RKO (cell line): ENCODE measurements around the gene HECW1.
"Not testable (repeated sequence)": the region's sequence is repeated elsewhere in the genome, so short reads cannot be mapped to it uniquely, and the experiment has no call there.

Experiments used
- DNase-seq: peaks from one replicate; pipeline ENCODE4 v3.0.0-alpha.2; 2016; ENCODE audit warnings: low spot score

The HECW1 gene

GRCh38 chr7:43467846-43468245 lies 355.4 kb downstream of the HECW1 start:
- DNase-seq = no peak

GRCh38 chr7:43469051-43469450 lies 356.6 kb downstream of the HECW1 start:
- no peak for DNase-seq

- no peak for DNase-seq
These were observed 357.7 kb downstream of the HECW1 start for GRCh38 chr7:43470110-43470509.

GRCh38 chr7:43475983-43476382 lies 363.5 kb downstream of the HECW1 start:
- DNase-seq = no peak

GRCh38 chr7:43476896-43477295 lies 364.4 kb downstream of the HECW1 start:
- no peak for DNase-seq

- peak; percentile 41 for DNase-seq
These were observed 366.6 kb downstream of the HECW1 start for GRCh38 chr7:43479042-43479441.

- no peak for DNase-seq
These were observed 367.1 kb downstream of the HECW1 start for GRCh38 chr7:43479543-43479942.

GRCh38 chr7:43480581-43480980 lies 368.1 kb downstream of the HECW1 start:
- no peak for DNase-seq

- no peak for DNase-seq
These were observed 369.6 kb downstream of the HECW1 start for GRCh38 chr7:43481902-43482678.

- no peak for DNase-seq
These were observed 370.3 kb downstream of the HECW1 start for GRCh38 chr7:43482679-43483252.

GRCh38 chr7:43484678-43485395 lies 372.4 kb downstream of the HECW1 start:
- no peak for DNase-seq

GRCh38 chr7:43485580-43485979 lies 373.1 kb downstream of the HECW1 start:
- DNase-seq = peak; percentile 13

- not testable (repeated sequence) for DNase-seq
These were observed 373.6 kb downstream of the HECW1 start for GRCh38 chr7:43486008-43486407.

GRCh38 chr7:43486634-43487033 lies 374.2 kb downstream of the HECW1 start:
- no peak for DNase-seq

GRCh38 chr7:43487731-43488073 lies 375.3 kb downstream of the HECW1 start:
- DNase-seq = no peak

- no peak for DNase-seq
These were observed 376.8 kb downstream of the HECW1 start for GRCh38 chr7:43489257-43489656.

GRCh38 chr7:43490016-43490415 lies 377.6 kb downstream of the HECW1 start:
- no peak for DNase-seq

GRCh38 chr7:43491123-43491522 lies 378.7 kb downstream of the HECW1 start:
- no peak for DNase-seq

GRCh38 chr7:43491984-43492383 lies 379.5 kb downstream of the HECW1 start:
- peak; percentile 47 for DNase-seq

GRCh38 chr7:43492896-43493295 lies 380.4 kb downstream of the HECW1 start:
- no peak for DNase-seq

GRCh38 chr7:43495572-43495971 lies 383.1 kb downstream of the HECW1 start:
- DNase-seq = no peak

- DNase-seq = no peak
These were observed 384.1 kb downstream of the HECW1 start for GRCh38 chr7:43496596-43496995.

- no peak for DNase-seq
These were observed 389.4 kb downstream of the HECW1 start for GRCh38 chr7:43501870-43502269.
